ENCODE measurements around the gene KCNJ9. TPM values are rescaled to one million over a fixed set of nuclear protein-coding genes. Genes with fewer than 3 reads are reported as not detected.

The KCNJ9 gene
- total RNA-seq, 1 donor from 2014 or later, result not detected

DNA sequence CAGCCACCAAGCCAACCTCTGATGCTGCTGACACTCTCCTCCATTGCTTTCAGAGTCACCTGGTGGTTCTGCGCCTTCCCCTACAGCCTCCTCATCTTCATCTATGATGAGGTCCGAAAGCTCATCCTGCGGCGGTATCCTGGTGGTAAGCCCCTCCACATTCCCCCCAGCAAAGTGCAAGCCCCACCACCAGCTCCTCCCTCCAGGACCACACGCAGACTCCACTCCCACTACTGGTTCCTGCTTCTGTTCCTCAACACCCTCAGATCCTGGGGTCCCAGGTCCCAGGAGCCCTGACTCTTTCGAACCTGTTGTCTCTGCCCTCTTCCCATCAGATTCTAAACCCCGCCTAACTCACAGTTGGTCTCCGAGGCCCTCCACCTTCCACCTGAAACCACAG is 58.5 kb downstream of the KCNJ9 start:
- intact Hi-C loops (cut with micrococcal nuclease), result no loop called here

Other genes starting within 250 kb of the KCNJ9 start
- not detected in 2 replicates for gene VSIG8, start 218.9 kb upstream of the KCNJ9 start, total RNA-seq
- gene CFAP45, start 181.4 kb upstream of the KCNJ9 start, total RNA-seq, result 0.68 and 0.76 TPM in 2 replicates
- 411 and 422 TPM in 2 replicates for gene TAGLN2, start 156.0 kb upstream of the KCNJ9 start, total RNA-seq
- not detected in 2 replicates for gene IGSF9, start 135.9 kb upstream of the KCNJ9 start, total RNA-seq
- not detected in 2 replicates for gene SLAMF9, start 127.3 kb upstream of the KCNJ9 start, total RNA-seq
- 5.7 and 5.9 TPM in 2 replicates for gene PIGM, start 49.5 kb upstream of the KCNJ9 start, total RNA-seq
- gene KCNJ10, start 11.4 kb upstream of the KCNJ9 start, total RNA-seq, result not detected in 2 replicates
- gene IGSF8, start 17.1 kb downstream of the KCNJ9 start, total RNA-seq, result 27.8 and 28.7 TPM in 2 replicates
- not detected in 2 replicates for gene ATP1A2, start 34.2 kb downstream of the KCNJ9 start, total RNA-seq
- gene ATP1A4, start 70.1 kb downstream of the KCNJ9 start, total RNA-seq, result not detected in 2 replicates
- not detected in 2 replicates for gene CASQ1, start 109.0 kb downstream of the KCNJ9 start, total RNA-seq
- 45.6 and 50.4 TPM in 2 replicates for gene PEA15, start 123.8 kb downstream of the KCNJ9 start, total RNA-seq
- 102 and 103 TPM in 2 replicates for gene DCAF8, start 181.0 kb downstream of the KCNJ9 start, total RNA-seq
- 53.2 and 53.3 TPM in 2 replicates for gene PEX19, start 203.6 kb downstream of the KCNJ9 start, total RNA-seq